ENCODE results near the gene PHLDB1.

PHLDB1 gene

GRCh38 chr11:118623269-118623655 lies 15.8 kb downstream of the PHLDB1 start:
- peak; percentile 60 for DNase-seq

DNA sequence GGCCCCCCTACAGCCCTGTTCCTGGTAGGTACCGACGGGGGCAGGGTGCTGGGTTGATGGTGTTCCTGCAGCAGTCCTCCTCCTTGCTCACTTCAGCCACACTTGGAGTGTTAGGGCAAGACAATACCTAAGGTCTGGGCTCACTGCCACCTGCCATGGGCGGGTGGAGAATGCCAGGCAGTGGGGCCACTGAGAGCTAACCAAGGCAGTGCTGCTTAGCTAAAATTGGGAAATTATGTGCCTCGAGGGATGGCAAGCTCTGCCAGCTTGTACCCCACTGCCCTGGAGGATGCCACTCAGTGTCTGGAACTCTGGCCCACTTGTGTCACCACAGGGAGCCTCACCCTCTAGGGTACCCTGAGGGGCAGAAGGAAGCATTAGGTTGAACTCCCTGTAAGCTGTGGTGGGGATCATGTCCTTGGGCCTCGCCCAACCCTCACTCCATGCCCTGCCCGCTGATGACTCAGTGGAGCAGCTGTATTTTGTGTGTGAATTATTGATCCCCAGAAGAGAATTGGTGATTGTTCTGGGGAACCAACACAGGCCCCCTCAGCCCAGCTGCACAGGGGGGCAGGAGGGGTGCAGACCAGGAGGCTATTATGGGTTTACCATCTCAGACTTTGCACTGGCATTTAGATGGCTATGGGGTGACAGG lies 17.7 kb downstream of the PHLDB1 start:
- no peak for DNase-seq

GRCh38 chr11:118625976-118626375 lies 18.6 kb downstream of the PHLDB1 start:
- no peak for DNase-seq

DNA sequence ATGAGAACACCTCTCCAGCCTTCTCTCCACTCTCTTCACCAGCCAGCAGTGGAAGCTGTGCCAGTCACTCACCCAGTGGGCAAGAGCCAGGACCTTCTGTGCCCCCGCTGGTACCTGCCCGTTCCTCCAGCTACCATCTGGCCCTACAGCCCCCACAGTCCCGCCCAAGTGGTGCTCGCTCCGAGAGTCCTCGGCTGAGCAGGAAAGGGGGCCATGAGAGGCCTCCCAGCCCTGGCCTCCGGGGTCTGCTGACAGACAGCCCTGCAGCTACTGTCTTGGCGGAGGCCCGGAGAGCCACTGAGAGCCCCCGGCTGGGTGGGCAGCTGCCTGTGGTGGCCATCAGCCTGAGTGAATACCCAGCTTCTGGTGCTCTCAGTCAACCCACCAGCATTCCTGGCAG lies 20.2 kb downstream of the PHLDB1 start:
- DNase-seq = no peak

DNA sequence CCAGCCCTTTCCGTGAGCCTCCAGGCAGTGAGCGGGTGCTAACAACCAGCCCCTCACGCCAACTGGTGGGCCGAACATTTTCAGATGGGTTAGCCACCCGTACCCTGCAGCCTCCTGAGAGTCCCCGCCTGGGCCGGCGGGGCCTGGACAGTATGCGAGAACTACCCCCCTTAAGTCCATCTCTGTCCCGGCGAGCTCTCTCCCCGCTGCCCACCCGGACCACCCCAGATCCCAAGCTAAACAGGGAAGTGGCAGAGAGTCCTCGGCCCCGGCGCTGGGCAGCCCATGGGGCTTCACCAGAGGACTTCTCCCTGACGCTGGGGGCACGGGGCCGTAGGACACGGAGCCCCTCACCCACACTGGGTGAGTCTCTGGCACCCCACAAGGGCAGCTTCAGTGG lies 20.6 kb downstream of the PHLDB1 start:
- DNase-seq = no peak

GRCh38 chr11:118628432-118628831 lies 21.0 kb downstream of the PHLDB1 start:
- no peak for DNase-seq

DNA sequence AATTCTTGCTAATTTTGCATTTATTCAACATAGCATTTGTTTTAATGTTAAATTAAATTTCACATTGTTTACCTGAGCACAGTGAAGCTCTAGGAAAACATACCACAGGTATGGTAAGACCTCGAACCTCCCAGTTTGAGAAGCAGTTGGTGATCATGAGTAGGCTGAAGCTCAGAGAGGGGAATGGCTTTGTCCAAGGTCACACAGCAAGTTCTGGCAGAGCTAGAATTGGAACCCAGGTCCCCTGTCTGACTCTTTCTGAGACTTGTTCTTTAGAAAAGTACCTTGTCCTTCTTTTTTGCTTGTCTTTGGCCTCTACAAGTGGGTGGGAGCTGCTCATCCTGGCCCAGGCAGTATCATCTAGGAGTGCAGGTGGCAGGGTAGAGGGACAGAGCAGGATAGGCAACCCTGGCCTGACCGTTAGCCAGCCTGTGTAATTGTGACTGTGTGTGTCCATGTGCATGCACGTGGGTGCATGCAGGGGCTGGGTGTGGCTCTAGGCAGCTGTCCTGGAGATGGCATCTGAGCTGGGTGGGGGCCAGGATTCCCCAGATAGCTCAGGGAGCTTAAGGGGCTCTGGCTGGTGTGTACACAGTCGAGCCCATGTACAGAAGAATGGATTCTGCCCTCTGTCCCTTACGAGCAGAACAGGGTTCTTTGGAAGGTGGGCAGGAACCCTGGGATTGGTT lies 21.6 kb downstream of the PHLDB1 start:
- DNase-seq = no peak

- DNase-seq = no peak
Observed at GRCh38 chr11:118629761-118630661, 22.6 kb downstream of the PHLDB1 start.

GRCh38 chr11:118631142-118631909 lies 23.9 kb downstream of the PHLDB1 start:
- no peak for DNase-seq

GRCh38 chr11:118632577-118633318 lies 25.3 kb downstream of the PHLDB1 start:
- no peak for DNase-seq

- no peak for DNase-seq
Observed at GRCh38 chr11:118633319-118633690, 25.9 kb downstream of the PHLDB1 start.

DNA sequence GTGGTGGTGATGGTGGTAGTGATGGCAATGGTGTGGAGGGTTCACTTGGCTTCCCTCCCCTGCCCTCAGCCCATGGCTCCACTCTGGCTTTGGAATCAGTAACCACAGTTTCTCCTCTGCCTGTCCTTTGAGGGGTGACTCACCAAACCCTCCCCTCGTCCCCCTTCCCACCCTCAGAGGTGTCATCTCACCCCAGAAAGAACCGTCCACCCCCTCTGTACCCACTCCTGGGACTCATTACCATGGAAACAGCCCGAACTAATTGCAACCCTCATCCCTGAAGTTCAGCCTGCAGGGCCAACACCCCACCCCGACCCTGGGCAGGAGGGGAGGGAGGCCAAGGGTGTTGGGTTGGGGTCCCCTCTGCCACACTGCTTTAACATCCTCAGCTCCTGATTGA lies 26.6 kb downstream of the PHLDB1 start:
- DNase-seq = no peak

GRCh38 chr11:118634431-118635236 lies 27.2 kb downstream of the PHLDB1 start:
- DNase-seq = no peak

GRCh38 chr11:118635237-118635591 lies 27.8 kb downstream of the PHLDB1 start:
- DNase-seq = no peak

- DNase-seq = no peak
Observed at GRCh38 chr11:118635642-118636041, 28.2 kb downstream of the PHLDB1 start.

- no peak for DNase-seq
Observed at GRCh38 chr11:118636569-118637290, 29.3 kb downstream of the PHLDB1 start.

- no peak for DNase-seq
Observed at GRCh38 chr11:118638726-118639125, 31.3 kb downstream of the PHLDB1 start.

DNA sequence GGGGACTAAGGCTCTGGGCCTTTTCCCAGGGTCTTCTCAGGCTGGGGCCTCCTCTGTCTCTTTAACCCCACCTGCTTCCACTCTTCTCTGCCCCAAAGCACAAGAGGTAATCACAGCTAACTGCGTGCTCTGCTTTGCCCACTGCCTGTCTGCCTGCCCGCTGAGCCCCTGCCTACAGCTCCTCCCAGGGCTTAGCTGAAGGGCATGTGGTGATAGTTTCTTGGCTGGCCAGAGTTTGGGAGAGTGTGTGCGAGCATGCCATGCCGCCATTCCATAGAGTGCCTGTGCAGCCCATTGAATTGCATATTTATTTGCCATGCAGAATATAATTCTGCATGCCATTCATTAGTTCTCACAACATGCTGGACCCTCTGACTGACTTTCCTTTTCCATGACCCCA lies 32.5 kb downstream of the PHLDB1 start:
- no peak for DNase-seq

DNA sequence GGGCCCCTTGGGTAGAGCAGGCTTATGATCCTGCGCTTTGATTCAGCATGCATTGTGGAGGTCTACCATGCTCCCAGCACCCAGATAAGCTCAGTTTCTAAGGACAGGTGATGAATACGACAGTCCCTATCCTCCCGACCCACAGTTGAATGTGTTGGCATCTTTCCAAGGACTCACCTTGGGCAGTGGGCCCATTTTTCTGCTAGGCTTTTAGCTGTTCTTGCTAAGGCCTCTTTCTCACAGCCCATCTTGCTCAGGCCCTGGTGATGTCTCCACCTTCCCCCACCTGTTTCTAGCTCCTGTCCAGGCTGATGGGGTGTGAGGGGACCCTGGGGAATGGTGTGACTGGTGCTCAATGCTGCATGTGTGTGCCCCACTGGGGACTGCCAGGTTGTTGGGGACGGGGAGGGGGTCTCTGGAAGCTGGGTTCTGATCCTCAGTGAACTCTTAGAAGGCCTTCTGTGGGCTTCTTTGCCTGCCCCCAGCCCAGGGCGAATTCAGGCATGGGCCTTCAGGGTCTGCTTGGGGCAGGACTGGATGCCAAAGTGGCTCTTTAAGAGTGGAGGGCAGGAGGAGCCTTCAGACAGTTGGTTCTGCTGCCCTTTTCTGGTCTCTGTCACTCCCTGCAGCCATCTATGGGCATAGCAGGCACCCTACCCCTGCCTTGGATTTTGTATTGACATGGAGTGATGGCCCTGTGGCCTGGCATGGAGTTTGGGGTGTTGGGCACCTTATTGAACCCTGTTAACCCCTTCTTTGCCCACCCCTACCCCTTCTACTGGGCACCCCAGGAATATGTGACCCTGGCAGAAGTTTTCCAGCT lies 33.1 kb downstream of the PHLDB1 start:
- no peak for DNase-seq

Measured in EL (cell line).